Measurements from ENCODE around the gene AGBL1.

Gene AGBL1

GRCh38 chr15:86846036-86846435 is 766.4 kb downstream of the AGBL1 start:
- Histone ChIP-seq H3K9me3 (ENCODE audit: control insufficient read depth, insufficient read depth, low read depth, low read length) (no peaks in the 10 kb centered on the region; the same call in 1 of the 2 replicates), H3K36me3 (ENCODE audit: control insufficient read depth in 2 of 2, insufficient read depth in 1 of 2, low read length in 2 of 2) (no peaks in the 10 kb centered on the region; a peak in 1 of 3 replicates), H3K4me3 (ENCODE audit: low read depth, low read length) (no peak overlapping the region), H3K4me1 (ENCODE audit: control insufficient read depth, insufficient read depth, low read length) (no peaks in the 10 kb centered on the region), H3K27ac (ENCODE audit: extremely low read depth, low read depth, low read length) (no peak overlapping the region)
- ChIA-PET CTCF (no interaction called here), POLR2A (no interaction called here)
- no peak for TF ChIP-seq ZBTB48 (tag by site-specific recombination; IDR thresholded peaks at IDR 0.05)
- TF ChIP-seq ZNF785 (tag by site-specific recombination; IDR thresholded peaks at IDR 0.05) = no peak
- TF ChIP-seq ZBTB44 (tag by site-specific recombination; IDR thresholded peaks at IDR 0.05) = no peak
- no peak for TF ChIP-seq ZSCAN5A (tag by site-specific recombination; IDR thresholded peaks at IDR 0.05)
- TF ChIP-seq ZNF560 (tag by site-specific recombination; IDR thresholded peaks at IDR 0.05; ENCODE audit: borderline replicate concordance) = no peak
- no peak for TF ChIP-seq TSHZ1 (tag by site-specific recombination; IDR thresholded peaks at IDR 0.05; ENCODE audit: borderline replicate concordance)
- TF ChIP-seq ZNF19 (tag by site-specific recombination; IDR thresholded peaks at IDR 0.05; ENCODE audit: low read depth) = no peak
- TF ChIP-seq SP3 (tag by site-specific recombination; IDR thresholded peaks at IDR 0.05) = no peak
- TF ChIP-seq SCRT2 (tag by site-specific recombination; IDR thresholded peaks at IDR 0.05) = no peak
- no peak for TF ChIP-seq ZNF280C (tag by site-specific recombination; IDR thresholded peaks at IDR 0.05)
- TF ChIP-seq ZFHX2 (tag by site-specific recombination; conservative IDR thresholded peaks at IDR 0.05) = no peak
- TF ChIP-seq ZBTB17 (tag by site-specific recombination; IDR thresholded peaks at IDR 0.05) = no peak
- TF ChIP-seq ZNF747 (tag by site-specific recombination; IDR thresholded peaks at IDR 0.05) = no peak
- TF ChIP-seq ZNF426 (tag by site-specific recombination; IDR thresholded peaks at IDR 0.05) = no peak

- H3K4me3 ChIP-seq (ENCODE audit: low read depth, low read length) = no peak overlapping the region
- ChIA-PET POLR2A (interaction anchor here (0.6 kb wide), 1 partner anchor 1382 kb away, joined by 3 read pairs; no protein-coding TSS in a partner anchor), CTCF (interaction anchor here (0.6 kb wide), 1 partner anchor 1923 kb away, joined by 4 read pairs; no protein-coding TSS in a partner anchor)
- H3K27ac ChIP-seq (ENCODE audit: extremely low read depth, low read depth, low read length) = no peak overlapping the region
- H3K4me1 ChIP-seq (ENCODE audit: control insufficient read depth, insufficient read depth, low read length) = no peaks in the 10 kb centered on the region; the same call in 1 of the 2 replicates
- H3K9me3 ChIP-seq (ENCODE audit: control insufficient read depth, insufficient read depth, low read depth, low read length) = no peaks in the 10 kb centered on the region; the same call in 1 of the 2 replicates
- no peaks in the 10 kb centered on the region; a peak in 1 of 3 replicates for H3K36me3 ChIP-seq (ENCODE audit: control insufficient read depth in 2 of 2, insufficient read depth in 1 of 2, low read length in 2 of 2)
- TF ChIP-seq ZBTB7A (tag by site-specific recombination; IDR thresholded peaks at IDR 0.05; ENCODE audit: low read depth) = no peak
- TF ChIP-seq ZBTB10 (tag by site-specific recombination; IDR thresholded peaks at IDR 0.05) = no peak
- TF ChIP-seq HOXA7 (CRISPR knock-in tag; IDR thresholded peaks at IDR 0.05; ENCODE audit: borderline replicate concordance) = no peak
- no peak for TF ChIP-seq ZNF157 (tag by site-specific recombination; IDR thresholded peaks at IDR 0.05)
- TF ChIP-seq ZNF10 (tag by site-specific recombination; IDR thresholded peaks at IDR 0.05) = no peak
- no peak for TF ChIP-seq ZNF777 (tag by site-specific recombination; IDR thresholded peaks at IDR 0.05; ENCODE audit: borderline replicate concordance)
- no peak for TF ChIP-seq ZNF488 (tag by site-specific recombination; IDR thresholded peaks at IDR 0.05)
- no peak for TF ChIP-seq KLF9 (tag by site-specific recombination; IDR thresholded peaks at IDR 0.05; ENCODE audit: low read depth)
- TF ChIP-seq ZNF571 (tag by site-specific recombination; IDR thresholded peaks at IDR 0.05) = no peak
- no peak for TF ChIP-seq YY2 (tag by site-specific recombination; IDR thresholded peaks at IDR 0.05)
These were observed 769.5 kb downstream of the AGBL1 start for GRCh38 chr15:86849136-86849535.
